Sigmoid colon (tissue), 7 donors: ENCODE results near the gene GAS6. TPM values are rescaled to one million over a fixed set of nuclear protein-coding genes. Genes with fewer than 3 reads are reported as not detected.
A peak's percentile ranks its signal among the peaks of the same experiment; 100 is the strongest.

Experiments
- DNase-seq: peaks from one replicate; pipeline ENCODE4 v3.0.0-alpha.2; 2019
- H3K27ac ChIP-seq, 4 donors: fragments of 200-600 bp; sonication (generic); one replicate each; pipeline ENCODE4 v1.5.1; 2016 to 2019; ENCODE audit warnings: mild to moderate bottlenecking in 1 of 4
- H3K27me3 ChIP-seq, 3 donors: fragments of 200-600 bp; sonication (generic); one replicate each; pipeline ENCODE4 v1.5.1; 2019; ENCODE audit warnings: mild to moderate bottlenecking in 1 of 3
- H3K36me3 ChIP-seq, 4 donors: fragments of 200-600 bp; sonication (generic); one replicate each; pipeline ENCODE4 v1.5.1; 2016 to 2019
- H3K4me1 ChIP-seq, 4 donors: fragments of 200-600 bp; sonication (generic); one replicate each; pipeline ENCODE4 v1.5.1; 2017 to 2019
- H3K4me3 ChIP-seq, 4 donors: fragments of 200-600 bp; sonication (generic); one replicate each; pipeline ENCODE4 v1.5.1; 2017 to 2019; ENCODE audit warnings: mild to moderate bottlenecking in 2 of 4, moderate library complexity in 1 of 4
- H3K9me3 ChIP-seq, 4 donors: fragments of 200-600 bp in 3 of 4; sonication (generic) in 3 of 4; one replicate each; pipeline versions ENCODE4 v1.5.1 to v1.6.1; 2013 to 2019
- EP300 ChIP-seq, 4 donors: sonication (generic); formaldehyde crosslinking; IDR thresholded peaks; one replicate each; pipeline ENCODE4 v1.6.1; 2017; ENCODE audit warnings: antibody characterized with exemption in 4 of 4
- POLR2A ChIP-seq, 2 donors: fragments of 450-650 bp; IDR thresholded peaks; one replicate each; pipeline ENCODE4 v1.6.1; 2016; ENCODE audit warnings: antibody characterized with exemption in 2 of 2, mild to moderate bottlenecking in 2 of 2, moderate library complexity in 2 of 2
- POLR2AphosphoS5 ChIP-seq, 4 donors: sonication (generic); formaldehyde crosslinking; IDR thresholded peaks; one replicate each; pipeline ENCODE4 v1.6.1; 2017; ENCODE audit warnings: antibody characterized with exemption in 4 of 4
- WGBS, 2 donors: extraction: QIAGEN DNeasy Blood & Tissue Kit; methylation state at CpG; one replicate each; pipeline ENCODE4 v1.1.7; 2013; 5-methylcytosine and 5-hydroxymethylcytosine counted together
- intact Hi-C: fragments of 100-400 bp; cut with DNase I; formaldehyde crosslinking; loops from one replicate; pipeline ENCODE4 v1.15.1; 2023
- polyA plus RNA-seq, 3 donors: library from polyadenylated mRNA; stranded (reverse); fragments of 200-250 nt; gene quantifications; one replicate each; pipeline ENCODE4 v1.2.3, GENCODE V29; 2013
- total RNA-seq, 4 donors: library from RNA; depleted of rRNA; stranded (reverse); fragments of >200 nt; gene quantifications; one replicate each; pipeline ENCODE4 v1.1.0, GENCODE V29; 2016
- TF ChIP-seq, protein P1 (sequence below), 4 experiments: fragments of 450-650 bp in 3 of 4; fragments of 200-600 bp in 1 of 4; IDR thresholded peaks; one replicate each; pipeline ENCODE4 v1.5.1; 2016 to 2019; ENCODE audit warnings: antibody characterized with exemption in 4 of 4, mild to moderate bottlenecking in 3 of 4, moderate library complexity in 2 of 4
- donor health status: healthy with polysubstance abuse.
- donor health status: Bipolar disorder and iron deficiency.
- donor health status: healthy.

The GAS6 gene
- total and polyA plus RNA-seq, 7 donors = 27.0 to 105 (median 58.1) TPM

- Histone ChIP-seq H3K27me3 (no peaks in the 10 kb centered on the region), H3K36me3 (no peaks in the 10 kb centered on the region), H3K4me3 (no peak overlapping the region), H3K4me1 (peaks cover 0 to 64% (median 56%) of the 10 kb centered on the region in 4 donors), H3K9me3 (no peaks in the 10 kb centered on the region), H3K27ac (peak overlapping the region in 1 of 4 donors; percentile 58)
- intact Hi-C loops = no loop called here
- DNase-seq = no peak
- TF ChIP-seq POLR2AphosphoS5 (IDR thresholded peaks at IDR 0.05) = no peak
- TF ChIP-seq, protein P1, sequence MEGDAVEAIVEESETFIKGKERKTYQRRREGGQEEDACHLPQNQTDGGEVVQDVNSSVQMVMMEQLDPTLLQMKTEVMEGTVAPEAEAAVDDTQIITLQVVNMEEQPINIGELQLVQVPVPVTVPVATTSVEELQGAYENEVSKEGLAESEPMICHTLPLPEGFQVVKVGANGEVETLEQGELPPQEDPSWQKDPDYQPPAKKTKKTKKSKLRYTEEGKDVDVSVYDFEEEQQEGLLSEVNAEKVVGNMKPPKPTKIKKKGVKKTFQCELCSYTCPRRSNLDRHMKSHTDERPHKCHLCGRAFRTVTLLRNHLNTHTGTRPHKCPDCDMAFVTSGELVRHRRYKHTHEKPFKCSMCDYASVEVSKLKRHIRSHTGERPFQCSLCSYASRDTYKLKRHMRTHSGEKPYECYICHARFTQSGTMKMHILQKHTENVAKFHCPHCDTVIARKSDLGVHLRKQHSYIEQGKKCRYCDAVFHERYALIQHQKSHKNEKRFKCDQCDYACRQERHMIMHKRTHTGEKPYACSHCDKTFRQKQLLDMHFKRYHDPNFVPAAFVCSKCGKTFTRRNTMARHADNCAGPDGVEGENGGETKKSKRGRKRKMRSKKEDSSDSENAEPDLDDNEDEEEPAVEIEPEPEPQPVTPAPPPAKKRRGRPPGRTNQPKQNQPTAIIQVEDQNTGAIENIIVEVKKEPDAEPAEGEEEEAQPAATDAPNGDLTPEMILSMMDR (IDR thresholded peaks at IDR 0.05) = no peak
- TF ChIP-seq POLR2A (IDR thresholded peaks at IDR 0.05) = no peak
- TF ChIP-seq EP300 (IDR thresholded peaks at IDR 0.05) = no peak
- 36 to 87% methylated on average over 20 of the region's 20 CpGs for WGBS, 2 donors
Observed at GRCh38 chr13:113857531-113858195, 6.2 kb downstream of the GAS6 start.

GRCh38 chr13:113856716-113857065 lies 7.2 kb downstream of the GAS6 start:
- Histone ChIP-seq H3K27me3 (no peaks in the 10 kb centered on the region), H3K9me3 (no peaks in the 10 kb centered on the region), H3K4me1 (peaks cover 0 to 54% (median 48%) of the 10 kb centered on the region in 4 donors), H3K36me3 (no peaks in the 10 kb centered on the region), H3K4me3 (no peak overlapping the region), H3K27ac (peak overlapping the region in 2 of 4 donors; percentile 17 to 58)
- no peak for DNase-seq
- 16 to 62% methylated on average over 9 of the region's 9 CpGs for WGBS, 2 donors
- intact Hi-C loops = no loop called here
- no peak for TF ChIP-seq POLR2A (IDR thresholded peaks at IDR 0.05)
- no peak for TF ChIP-seq POLR2AphosphoS5 (IDR thresholded peaks at IDR 0.05)
- TF ChIP-seq, protein P1 (IDR thresholded peaks at IDR 0.05) = no peak
- no peak for TF ChIP-seq EP300 (IDR thresholded peaks at IDR 0.05)

GRCh38 chr13:113855931-113856715 lies 7.8 kb downstream of the GAS6 start:
- H3K4me1 ChIP-seq = peaks cover 0 to 49% (median 46%) of the 10 kb centered on the region in 4 donors

DNA sequence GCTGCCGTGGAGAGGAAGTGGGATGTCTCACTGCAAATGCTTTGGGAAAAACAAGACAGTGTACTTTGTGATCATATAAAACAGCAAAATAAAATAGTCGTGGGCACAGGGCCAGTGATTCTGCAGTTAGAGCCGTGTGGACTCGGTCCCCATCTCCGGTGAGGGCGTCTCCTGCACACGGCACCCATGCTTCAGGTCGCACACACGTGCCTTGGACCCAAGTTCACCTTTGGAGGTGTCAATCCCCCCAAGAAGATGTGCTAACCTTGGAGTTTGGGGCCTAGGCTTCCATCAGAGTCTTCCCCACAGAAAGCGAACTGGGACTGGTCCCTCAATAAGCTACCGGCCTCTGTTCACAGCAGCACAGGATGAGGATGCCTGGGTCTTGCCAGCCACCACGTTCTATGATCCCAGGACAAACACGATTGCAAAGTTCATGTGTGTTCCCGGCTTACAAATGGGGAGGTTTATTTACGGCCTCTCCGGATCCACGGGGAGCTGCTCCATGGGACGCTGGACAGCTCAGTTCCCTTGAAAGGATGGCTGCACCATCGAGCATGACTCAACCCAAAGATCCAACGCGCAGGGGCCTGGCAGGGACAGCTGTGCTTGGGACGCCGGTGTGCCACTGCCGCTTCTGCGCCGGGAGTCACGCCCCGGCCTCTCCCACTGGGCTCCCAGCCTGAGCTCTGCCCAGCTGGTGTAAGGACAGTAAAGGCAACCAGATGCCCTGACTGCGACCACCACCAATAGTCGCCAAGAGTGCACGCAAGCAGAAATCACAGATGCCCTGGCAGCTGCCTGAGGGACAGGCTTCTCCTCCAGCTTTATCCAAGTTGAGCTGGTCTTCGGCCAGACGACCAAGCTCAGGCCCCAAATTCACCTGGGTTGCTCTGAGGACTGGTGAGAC lies 8.6 kb downstream of the GAS6 start:
- H3K27ac ChIP-seq = peak overlapping the region in 3 of 4 donors; percentile 12 to 58 (median 38)
- H3K9me3 ChIP-seq = no peaks in the 10 kb centered on the region
- TF ChIP-seq, protein P1 (IDR thresholded peaks at IDR 0.05) = no peak
- TF ChIP-seq POLR2AphosphoS5 (IDR thresholded peaks at IDR 0.05) (no peak), POLR2A (IDR thresholded peaks at IDR 0.05) (no peak), EP300 (IDR thresholded peaks at IDR 0.05) (no peak)
- no peak overlapping the region for H3K4me3 ChIP-seq
- no peak for DNase-seq
- intact Hi-C loops = no loop called here
- H3K4me1 ChIP-seq = peaks cover 0 to 46% (median 45%) of the 10 kb centered on the region in 4 donors
- no peaks in the 10 kb centered on the region for H3K27me3 ChIP-seq
- no peaks in the 10 kb centered on the region for H3K36me3 ChIP-seq
- 23 to 61% methylated on average over 33 of the region's 33 CpGs for WGBS, 2 donors

More at GRCh38 chr13:113855931-113856715, 7.8 kb downstream of the GAS6 start:
- no peaks in the 10 kb centered on the region for H3K36me3 ChIP-seq
- no peak overlapping the region for H3K4me3 ChIP-seq
- intact Hi-C loops = no loop called here
- no peaks in the 10 kb centered on the region for H3K27me3 ChIP-seq
- no peaks in the 10 kb centered on the region for H3K9me3 ChIP-seq
- DNase-seq = no peak
- WGBS, 2 donors = 50 to 84% methylated on average over 25 of the region's 25 CpGs
- H3K27ac ChIP-seq = peak overlapping the region in 2 of 4 donors; percentile 17 to 58
- no peak for TF ChIP-seq POLR2A (IDR thresholded peaks at IDR 0.05)
- TF ChIP-seq, protein P1 (IDR thresholded peaks at IDR 0.05) = no peak
- no peak for TF ChIP-seq POLR2AphosphoS5 (IDR thresholded peaks at IDR 0.05)
- no peak for TF ChIP-seq EP300 (IDR thresholded peaks at IDR 0.05)
